PFSK-1 (cell line): ENCODE measurements around the gene COL13A1.

Experiments
- FOXP2 ChIP-seq: optimal IDR thresholded peaks from 2 replicates; pipeline ENCODE3; 2011; ENCODE audit warnings: borderline replicate concordance, control low read depth, inconsistent platforms; ENCODE audit not compliant: insufficient read depth; ENCODE audit errors: extremely low read length, extremely low read depth
- POLR2AphosphoS5 ChIP-seq: IDR thresholded peaks from 2 replicates; pipeline ENCODE4 v1.6.1; 2012; ENCODE audit warnings: low read depth, mild to moderate bottlenecking, control low read depth, low read length, moderate library complexity
- SIN3A ChIP-seq: IDR thresholded peaks from 2 replicates; pipeline ENCODE4 v1.6.1; 2012; ENCODE audit warnings: mild to moderate bottlenecking, low read length, moderate library complexity, borderline replicate concordance; ENCODE audit not compliant: insufficient read depth
- TAF1 ChIP-seq: IDR thresholded peaks from 2 replicates; pipeline ENCODE4 v1.6.1; 2012; ENCODE audit warnings: low read length, control low read depth, borderline replicate concordance; ENCODE audit not compliant: insufficient read depth
- TF ChIP-seq, protein P1 (sequence below), 2 experiments: IDR thresholded peaks; 2 replicates each; pipeline versions ENCODE4 v1.6.1 to v1.8.0; 2011 to 2012; ENCODE audit warnings: low read depth in 2 of 2, low read length in 2 of 2, control low read depth in 1 of 2, inconsistent platforms in 1 of 2, mild to moderate bottlenecking in 1 of 2, moderate library complexity in 1 of 2; ENCODE audit not compliant: insufficient read depth in 1 of 2

The COL13A1 gene

DNA sequence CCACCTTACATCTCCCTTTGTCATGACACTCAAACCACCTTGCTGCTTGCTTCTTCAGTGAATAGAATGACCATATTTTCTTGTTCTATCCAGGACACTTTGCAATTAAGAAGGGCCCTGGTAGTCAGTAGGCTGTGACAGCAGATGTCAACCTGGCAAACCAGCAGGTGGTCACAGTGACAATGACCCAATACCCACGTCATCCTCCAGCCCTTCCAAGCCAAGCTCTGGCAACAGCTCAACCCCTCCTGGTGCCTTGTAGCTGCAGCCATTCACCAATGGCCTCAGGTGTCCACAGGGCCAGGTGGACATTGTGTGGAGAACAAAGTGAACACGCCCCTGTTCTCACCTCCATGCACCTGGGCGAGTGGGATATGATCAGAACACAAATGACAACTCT is 163.4 kb downstream of the COL13A1 start:
- TF ChIP-seq, protein P1, sequence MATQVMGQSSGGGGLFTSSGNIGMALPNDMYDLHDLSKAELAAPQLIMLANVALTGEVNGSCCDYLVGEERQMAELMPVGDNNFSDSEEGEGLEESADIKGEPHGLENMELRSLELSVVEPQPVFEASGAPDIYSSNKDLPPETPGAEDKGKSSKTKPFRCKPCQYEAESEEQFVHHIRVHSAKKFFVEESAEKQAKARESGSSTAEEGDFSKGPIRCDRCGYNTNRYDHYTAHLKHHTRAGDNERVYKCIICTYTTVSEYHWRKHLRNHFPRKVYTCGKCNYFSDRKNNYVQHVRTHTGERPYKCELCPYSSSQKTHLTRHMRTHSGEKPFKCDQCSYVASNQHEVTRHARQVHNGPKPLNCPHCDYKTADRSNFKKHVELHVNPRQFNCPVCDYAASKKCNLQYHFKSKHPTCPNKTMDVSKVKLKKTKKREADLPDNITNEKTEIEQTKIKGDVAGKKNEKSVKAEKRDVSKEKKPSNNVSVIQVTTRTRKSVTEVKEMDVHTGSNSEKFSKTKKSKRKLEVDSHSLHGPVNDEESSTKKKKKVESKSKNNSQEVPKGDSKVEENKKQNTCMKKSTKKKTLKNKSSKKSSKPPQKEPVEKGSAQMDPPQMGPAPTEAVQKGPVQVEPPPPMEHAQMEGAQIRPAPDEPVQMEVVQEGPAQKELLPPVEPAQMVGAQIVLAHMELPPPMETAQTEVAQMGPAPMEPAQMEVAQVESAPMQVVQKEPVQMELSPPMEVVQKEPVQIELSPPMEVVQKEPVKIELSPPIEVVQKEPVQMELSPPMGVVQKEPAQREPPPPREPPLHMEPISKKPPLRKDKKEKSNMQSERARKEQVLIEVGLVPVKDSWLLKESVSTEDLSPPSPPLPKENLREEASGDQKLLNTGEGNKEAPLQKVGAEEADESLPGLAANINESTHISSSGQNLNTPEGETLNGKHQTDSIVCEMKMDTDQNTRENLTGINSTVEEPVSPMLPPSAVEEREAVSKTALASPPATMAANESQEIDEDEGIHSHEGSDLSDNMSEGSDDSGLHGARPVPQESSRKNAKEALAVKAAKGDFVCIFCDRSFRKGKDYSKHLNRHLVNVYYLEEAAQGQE (IDR thresholded peaks at IDR 0.05; ENCODE audit: insufficient read depth in 1 of 2, low read depth in 2 of 2, low read length in 2 of 2), result no peak
- no peak for TF ChIP-seq POLR2AphosphoS5
- TF ChIP-seq FOXP2, result no peak
- no peak for TF ChIP-seq TAF1
- TF ChIP-seq SIN3A, result no peak

DNA sequence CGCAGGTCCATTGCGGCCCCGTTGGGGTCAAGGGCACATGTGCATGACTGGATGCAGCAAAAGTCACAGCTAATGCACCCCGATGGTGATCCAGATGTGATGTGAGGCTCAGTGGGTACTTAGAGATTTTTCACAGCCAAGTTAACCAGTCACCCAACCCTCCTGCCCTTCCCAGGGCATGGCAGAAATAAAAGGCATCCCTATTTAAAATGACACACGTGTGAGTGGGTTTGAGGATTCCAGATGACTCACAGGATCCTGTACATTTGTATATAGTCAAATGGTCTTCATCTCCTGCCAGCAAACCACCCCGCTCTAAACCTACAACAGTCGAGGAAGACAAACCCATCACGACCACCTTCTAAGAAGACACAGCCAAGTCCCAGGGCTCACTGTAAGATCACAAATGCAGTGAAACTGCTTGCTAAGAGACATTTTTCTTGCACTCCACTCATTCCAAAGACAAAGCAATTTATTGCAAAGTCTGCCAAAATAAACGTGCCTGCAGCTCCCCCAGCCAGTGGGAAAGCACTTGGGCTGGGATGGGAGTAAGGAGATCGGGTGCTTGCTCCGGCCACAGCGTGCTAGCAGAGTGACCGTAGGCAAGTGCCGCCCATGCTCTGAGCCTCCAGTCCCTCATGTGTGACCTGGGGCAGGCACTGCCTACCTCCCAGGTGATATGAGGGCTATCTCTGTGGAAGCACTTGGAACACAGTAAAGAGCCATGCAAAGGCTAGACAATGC is 164.4 kb downstream of the COL13A1 start:
- no peak for TF ChIP-seq POLR2AphosphoS5
- TF ChIP-seq, protein P1 (IDR thresholded peaks at IDR 0.05; ENCODE audit: insufficient read depth in 1 of 2, low read depth in 2 of 2, low read length in 2 of 2), result no peak
- no peak for TF ChIP-seq TAF1
- no peak for TF ChIP-seq SIN3A
- TF ChIP-seq FOXP2, result no peak

DNA sequence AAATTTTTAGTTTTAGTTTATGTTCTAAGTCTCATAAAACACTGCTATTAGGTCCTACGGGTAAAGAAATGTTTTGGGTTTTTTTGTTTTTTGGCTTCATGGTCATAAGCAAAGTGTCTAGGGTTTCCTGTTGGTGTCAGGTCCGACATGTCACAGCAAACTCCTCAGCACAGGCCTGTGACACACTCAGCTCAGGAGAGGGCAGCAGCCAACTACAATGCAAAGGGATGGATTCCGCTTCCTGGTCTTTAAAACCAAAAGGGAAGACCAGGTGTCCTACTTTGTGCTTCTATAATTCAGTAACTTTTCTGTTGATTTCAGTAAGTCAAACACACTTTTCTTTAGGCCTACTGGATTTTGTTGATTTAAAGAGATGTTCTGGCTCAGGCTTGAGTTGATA is 167.1 kb downstream of the COL13A1 start:
- TF ChIP-seq TAF1, result no peak
- TF ChIP-seq, protein P1 (IDR thresholded peaks at IDR 0.05; ENCODE audit: insufficient read depth in 1 of 2, low read depth in 2 of 2, low read length in 2 of 2), result no peak
- TF ChIP-seq FOXP2, result no peak
- TF ChIP-seq SIN3A, result no peak
- TF ChIP-seq POLR2AphosphoS5, result no peak

DNA sequence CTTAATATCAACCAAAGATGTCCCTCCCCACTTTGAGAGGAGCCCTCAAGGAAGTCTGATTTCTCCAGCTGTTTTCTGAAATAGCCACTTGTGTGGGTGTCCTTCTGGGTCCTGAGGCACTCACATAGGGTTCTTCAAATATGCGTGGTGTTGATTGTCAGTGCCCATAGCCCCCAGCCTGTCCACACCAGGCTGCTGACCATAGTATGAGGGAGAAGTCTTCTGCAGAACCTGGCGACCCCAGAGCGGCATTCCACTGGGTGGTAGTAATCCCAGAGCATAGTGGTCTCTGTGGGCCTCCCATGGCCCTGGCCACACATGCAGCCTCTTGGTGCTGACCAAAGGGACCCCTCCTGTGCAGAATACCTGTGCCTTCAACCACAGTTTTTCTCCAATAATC is 168.3 kb downstream of the COL13A1 start:
- TF ChIP-seq TAF1 (no peak), POLR2AphosphoS5 (no peak), FOXP2 (no peak), SIN3A (no peak)
- TF ChIP-seq, protein P1 (IDR thresholded peaks at IDR 0.05; ENCODE audit: insufficient read depth in 1 of 2, low read depth in 2 of 2, low read length in 2 of 2), result no peak
